HG03108 (cell line): ENCODE results near the gene MMS19.
"Not testable (repeated sequence)": the region's sequence is repeated elsewhere in the genome, so short reads cannot be mapped to it uniquely, and the experiment has no call there.

Source experiments
- ATAC-seq: cut with Tn5 transposase; IDR thresholded peaks from one replicate; pipeline ENCODE4 v1.9.1; 2021; ENCODE audit warnings: moderate library complexity; ENCODE audit not compliant: unreplicated experiment

MMS19 gene

DNA sequence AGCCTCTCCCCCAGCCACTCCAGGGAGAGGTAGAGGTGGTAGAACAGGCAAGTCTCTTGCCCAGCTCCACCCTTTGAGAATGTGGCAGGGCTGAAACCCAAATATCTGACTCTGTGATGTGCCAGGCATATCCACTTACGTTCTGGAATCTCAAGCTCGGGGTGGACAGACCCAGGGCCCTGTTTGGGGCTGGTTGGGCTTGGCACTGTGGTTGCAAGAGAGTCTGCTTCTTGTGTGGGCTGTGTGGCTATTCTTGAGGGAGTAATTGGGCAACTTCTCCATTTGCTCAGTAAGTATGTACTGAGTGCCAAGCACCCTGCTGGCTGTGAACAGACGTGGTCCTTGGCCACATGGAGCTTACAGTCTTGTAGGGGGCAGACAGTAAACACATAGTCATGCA is 5.2 kb upstream of the MMS19 start:
- no peak for ATAC-seq

DNA sequence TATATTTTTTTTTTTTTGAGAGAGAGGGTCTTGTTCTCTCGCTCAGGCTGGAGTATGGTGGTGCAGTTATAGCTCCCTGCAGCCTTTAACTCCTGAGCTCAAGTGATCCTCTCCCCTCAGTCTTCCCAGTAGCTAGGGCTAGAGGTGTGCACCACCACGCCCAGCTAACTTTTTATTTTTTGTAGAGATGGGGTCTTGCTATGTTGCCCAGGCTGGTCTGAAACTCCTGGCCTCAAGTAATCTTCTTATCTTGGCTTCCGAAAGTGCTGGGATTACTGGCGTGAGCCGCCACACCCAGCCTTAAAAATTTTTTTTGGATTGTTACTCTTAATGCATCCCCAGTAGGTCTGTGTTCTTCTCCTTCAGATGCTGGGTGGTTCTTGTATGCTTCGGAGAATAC is 4.7 kb upstream of the MMS19 start:
- no peak for ATAC-seq

DNA sequence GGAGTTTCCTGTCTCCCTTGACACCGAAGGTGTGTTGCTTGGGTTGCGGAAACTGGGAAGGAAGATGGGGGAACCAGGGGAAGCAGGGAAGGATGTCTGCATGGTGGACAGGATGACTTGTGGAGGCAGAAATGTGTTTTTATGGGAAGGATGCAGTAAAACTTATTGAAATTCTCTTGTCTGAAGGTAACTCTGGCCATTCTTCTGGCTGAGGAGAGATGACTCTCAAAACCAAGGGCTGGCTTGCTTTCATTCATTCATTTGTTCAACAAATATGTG is 2.0 kb upstream of the MMS19 start:
- no peak for ATAC-seq

DNA sequence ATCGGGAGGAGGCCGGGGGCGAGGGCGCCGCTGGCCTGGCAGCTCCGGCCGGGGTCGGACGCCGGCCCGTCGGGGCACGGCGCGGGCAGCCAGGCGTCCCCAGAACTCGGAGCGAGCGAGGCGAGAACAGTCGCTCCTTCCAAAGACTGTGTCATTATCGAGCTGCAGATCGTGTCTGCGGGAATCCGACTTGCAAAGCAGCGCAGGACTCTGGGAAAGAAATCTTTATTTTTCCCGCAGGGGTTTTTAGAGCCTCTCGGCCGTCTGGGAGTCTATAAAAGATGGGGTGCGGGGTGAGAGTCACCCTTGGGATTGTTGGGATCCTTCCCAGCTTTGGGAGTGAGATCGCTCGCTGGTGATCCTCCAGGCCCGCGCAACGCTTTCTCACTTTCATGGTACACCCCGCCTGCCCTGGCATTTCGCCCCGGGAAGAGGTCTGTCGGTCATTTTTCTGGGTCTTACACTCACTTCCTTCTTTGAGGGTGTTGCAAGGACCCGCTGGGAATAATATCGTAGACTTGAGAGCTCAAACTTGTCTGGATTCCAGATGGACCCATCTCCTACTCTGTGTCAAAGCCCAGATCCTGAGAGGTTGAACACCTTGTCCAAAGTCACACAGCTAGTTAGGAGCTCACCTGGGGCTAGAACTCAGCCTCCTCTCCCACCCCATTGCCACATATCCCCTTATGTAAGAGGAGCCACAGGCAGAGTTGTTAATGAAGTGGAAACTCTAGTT is 1.5 kb upstream of the MMS19 start:
- ATAC-seq, result no peak

DNA sequence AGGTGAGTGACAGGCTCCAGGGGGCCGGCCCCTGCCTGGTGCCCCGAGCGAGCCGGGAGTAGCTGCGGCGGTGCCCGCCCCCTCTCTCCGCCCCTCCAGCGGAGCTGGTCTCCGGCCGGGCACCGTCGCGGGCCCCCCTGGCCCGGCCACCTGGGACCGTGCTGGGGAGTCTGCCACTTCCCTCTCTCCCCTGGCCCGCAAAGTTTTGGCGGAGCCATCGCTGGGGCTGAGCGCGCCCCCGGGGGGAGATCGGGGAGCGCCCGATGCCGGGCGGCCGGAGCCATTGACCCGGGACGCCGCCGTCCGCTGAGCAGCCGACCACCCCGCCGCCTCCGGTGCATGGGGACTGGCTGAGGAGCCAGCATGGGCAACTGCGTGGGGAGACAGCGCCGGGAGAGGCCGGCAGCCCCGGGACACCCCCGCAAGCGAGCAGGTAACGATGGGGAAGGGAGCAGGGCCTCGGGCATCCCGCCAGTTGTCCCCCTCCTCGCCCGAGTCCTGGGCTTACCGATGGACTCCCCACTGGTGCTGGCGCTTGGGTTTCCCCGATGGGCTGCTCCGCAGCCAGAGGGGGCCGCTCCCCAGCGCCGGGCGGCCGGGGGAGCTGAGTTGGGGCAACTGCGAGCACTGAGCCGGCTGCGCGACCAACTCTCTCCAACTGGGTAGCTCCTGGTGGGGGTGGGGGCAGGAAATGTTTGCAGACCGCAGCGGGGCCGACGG is 779 bp upstream of the MMS19 start, which contains the start of gene UBTD1:
TSS of gene UBTD1 (plus strand) at position 84 of the 720 bp plus-strand sequence. CDS start at position 364, 280 bp downstream.
- ATAC-seq, result peak; percentile 6

DNA sequence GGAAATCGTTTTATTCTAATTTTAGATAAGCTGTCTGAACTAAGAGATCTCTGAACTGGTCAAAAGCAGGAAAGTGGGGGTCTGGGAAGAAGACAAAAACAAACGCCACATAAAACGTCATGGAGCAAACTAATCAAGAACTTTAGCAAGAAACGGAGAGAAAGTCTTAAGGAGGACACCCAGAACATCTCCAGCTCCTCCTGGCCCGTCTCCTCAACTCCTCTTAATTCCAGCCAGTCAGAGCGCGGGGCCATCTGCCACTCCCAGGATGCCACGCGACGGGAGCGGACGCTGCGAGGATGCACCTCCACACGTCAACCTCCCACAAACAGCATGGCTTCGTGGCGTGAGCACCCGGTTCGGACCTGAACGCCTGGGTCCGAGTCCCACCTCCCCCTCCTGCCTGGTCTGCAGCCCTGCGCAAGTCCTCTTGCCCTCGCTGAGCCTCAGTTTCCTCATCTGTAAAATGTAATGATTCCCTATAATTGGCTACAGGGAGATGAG is 598 bp downstream of the MMS19 start:
- no peak for ATAC-seq

DNA sequence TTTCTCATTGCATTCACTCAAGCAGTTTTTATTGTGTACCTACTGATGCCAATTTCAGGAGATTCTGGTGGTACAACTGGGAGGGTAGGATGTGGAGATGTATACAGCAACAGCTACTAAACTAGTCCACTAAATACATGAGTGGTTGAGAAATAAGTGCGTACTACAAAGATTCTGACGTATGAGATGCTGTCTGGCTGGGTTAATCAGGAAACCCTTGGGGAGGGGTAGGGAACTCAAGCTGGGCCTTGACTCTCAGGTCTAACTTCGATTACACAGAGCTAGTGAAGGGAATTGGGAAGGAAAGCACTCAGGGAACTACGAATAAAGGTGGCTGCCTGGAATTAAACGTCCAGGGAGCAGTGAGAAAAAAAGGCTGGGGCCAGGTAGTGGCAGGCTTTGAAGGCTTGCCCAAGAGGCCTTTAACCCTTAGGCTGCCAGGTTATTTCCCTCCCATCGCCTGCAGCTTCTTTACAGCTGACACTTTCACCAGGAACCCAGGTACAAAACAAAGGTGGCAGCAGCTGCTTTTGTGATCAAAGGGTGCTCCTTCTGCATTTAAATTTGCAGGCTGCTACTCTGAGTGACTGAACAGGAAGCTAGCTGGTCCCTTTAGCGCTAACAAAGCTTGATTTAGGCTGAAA is 3.2 kb downstream of the MMS19 start:
- ATAC-seq, result no peak

DNA sequence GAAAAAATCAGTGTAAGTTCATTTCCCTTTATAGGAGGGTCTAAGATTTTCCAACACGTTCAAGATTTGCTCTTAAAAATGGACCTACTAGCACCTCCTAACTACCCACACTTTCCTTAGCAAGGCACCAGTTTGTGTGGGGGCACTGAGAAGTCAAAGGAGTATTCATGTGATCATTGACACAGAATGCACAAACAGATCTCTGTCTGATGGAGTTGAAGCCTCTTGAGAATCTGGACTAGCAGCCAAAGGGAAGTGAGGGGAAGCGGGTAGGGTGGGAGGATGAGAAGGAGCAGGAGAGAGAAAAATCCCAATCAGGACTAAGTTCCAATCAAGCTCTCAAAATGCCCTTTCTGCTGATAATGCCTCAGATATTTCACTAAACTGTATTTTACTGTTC is 4.1 kb downstream of the MMS19 start:
- no peak for ATAC-seq

DNA sequence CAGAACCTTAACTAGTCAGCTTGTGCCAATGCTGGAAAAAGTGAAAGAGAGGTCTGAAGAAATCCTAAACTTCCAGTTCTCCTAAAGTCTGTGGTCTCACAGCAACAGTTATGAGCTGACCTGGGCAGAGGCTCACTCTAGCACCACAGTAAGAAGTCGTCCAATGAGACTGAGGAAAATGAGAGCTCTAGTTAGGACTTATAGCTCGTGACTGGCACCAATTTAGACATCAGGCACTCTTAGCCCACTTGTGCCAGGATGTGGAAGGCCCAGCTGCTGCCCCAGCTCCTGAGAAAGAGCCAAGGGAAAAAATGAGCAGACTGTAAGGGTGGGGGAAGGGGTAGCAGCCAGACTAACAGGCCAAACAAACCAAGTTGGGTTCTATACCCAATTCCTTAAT is 7.6 kb downstream of the MMS19 start:
- no peak for ATAC-seq

DNA sequence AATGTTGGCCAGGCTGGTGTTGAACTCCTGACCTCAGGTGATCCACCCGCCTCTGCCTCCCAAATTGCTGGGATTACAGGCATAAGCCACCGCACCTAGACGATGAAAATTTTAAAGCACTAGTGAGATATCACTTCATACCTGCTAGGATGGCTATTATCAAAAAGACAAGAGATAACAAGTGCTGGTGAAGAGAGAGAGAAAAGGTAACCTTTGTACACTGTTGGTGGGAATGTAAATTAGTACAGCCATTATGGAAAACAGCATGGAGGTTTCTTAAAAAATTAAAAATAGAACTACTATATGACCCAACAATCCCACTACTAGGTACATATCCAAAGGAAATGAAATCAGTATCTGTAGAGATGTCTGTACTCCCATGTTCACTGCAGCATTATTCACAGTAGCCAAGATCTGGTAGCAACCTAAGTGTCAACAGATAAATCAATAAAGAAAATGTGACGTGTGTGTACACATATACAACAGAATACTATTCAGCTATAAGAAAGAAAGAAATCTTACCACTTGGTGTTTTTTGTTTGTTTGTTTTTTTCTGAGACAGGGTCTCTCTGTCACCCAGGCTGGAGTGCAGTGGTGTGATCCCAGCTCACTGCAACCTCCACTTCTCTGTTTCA is 12.5 kb downstream of the MMS19 start:
- no peak for ATAC-seq

DNA sequence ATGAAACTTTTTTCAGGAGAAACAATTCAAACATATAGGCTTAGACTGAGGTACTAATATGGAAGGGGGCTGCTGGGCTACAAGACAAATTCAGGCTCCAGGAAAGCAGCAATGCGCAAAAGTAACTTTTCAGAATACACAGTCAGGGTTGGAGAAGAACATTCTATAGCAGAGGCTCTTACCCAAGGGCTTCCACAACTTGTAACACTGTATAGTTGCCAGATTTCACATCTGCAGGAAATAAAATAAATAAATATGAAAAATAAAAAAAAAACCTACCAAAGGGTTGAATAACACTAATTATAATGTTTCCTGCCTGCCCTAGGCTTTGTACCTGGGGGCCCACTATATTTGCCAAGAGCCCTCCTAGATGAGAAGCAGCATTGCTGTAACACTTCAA is 14.3 kb downstream of the MMS19 start:
- ATAC-seq, result no peak

DNA sequence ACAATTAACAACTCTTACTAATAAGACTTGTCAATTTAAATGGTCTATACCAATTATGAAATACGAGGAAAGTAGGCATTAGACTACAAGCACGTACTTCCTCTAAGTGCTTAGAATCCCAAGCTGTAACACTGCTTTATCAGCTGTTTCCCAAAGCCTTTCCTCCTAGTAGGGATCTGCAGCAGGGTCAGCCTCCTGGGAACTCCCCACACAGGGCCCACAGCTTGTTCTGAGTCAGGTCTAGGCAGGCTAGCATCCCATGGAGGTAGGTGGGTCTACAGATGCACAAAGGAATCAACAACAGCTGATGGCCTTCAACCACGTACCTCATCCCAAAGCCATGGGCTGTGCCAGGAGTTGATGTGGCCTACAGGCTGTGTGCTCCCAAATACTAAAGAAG is 14.7 kb downstream of the MMS19 start:
- ATAC-seq, result no peak

DNA sequence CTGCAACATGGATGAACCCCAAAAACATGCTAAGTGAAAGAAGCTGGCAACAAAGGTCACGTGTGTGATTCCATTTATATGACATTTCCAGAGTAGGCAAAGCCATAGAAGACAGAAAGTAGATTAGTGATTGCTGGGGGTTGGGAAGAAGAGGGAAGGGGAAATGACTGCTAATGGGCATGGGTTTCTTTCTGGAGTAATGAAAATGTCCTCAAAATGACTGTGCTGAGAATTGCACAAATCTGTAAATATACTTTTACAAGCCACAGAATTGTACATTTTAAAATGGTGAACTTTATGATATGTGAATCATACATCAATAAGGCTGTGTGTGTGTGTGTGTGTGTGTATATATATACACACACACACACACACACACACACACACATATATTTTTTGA is 15.8 kb downstream of the MMS19 start:
- no peak for ATAC-seq

DNA sequence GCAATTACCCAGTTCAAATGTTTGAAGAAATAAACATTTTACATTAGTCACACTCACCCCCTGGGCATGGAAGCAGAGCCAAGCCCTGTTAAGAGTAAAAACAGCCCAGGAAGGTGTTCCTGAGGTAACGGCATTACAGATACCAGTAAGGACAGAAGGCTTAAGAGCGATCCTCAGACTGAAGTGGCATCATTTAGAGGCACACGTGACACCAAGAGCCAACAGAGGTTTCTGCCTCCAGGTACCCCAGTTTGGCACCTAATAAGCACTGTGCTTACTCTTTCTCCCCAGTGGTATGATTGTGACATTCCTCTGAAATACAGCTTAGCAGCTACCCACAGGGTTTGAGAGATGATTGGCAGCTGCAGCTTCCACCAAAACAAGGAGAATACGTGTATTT is 17.2 kb downstream of the MMS19 start:
- no peak for ATAC-seq

DNA sequence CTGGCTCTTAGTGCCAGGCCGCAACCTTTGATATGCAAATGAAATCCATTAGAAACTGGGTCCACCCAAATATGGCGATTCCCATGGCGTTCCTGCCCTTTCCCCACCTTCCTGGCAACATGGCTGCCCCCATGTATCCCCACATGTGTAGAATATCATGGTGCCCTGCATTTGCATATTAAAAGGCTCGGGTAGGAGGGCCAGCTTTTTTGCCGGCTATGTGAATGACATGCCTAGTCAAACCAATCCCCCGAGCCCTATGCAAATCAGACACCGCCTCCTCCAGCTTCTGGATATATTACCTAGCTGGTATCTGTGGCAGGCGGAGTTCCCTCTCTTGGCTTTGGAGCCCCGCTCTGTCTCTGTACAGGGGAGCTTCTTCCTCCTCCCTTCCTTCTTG is 18.3 kb downstream of the MMS19 start:
- no peak for ATAC-seq

DNA sequence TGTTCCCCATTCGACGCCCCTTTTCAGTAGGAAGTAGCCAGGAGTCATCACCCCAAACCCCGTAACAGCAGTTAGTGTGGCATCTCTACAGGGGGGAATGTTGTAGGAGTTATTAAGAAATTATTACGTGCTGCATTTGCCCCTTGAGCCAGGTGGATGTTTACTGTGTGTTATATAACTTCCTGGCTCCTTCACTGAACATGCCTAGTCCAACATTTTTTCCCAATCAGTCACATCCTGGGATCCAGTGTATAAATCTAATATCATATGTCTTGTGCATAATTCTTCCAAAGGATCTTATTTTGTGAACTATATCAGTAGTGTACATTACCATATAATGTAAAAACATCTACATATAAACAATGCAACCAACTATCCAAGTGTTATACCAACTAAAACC is 18.8 kb downstream of the MMS19 start:
- ATAC-seq, result not testable (repeated sequence)

DNA sequence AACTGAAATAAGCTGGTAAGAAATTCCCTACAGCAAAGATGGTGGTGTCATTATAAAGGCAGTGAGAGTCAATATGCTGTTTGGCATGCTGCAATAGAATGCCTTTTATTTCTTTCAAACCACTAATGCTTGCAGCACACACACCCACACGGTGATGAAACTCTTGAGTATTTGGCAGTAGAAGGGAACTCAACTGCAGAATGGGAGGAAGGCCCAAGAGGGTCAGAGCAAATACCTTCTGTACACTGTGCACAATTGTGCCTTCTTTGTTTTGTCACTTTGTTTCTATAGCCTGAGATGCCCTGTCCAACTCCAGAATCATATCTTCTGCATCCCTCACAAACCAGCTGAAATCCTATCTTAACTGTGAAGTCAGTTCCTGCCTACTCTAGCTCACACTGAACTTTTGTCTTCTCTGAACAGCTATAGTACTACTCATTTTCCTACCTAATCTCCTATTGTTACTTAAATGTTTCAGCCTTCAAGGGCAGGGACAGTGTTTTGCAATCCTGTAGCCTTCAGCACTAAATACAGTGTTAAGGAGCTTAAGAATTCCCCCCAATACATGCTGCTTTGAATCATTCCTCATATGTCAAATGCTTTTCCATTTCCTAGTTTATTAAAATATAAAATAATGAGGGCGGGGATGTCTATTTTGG is 22.2 kb downstream of the MMS19 start:
- ATAC-seq, result no peak

DNA sequence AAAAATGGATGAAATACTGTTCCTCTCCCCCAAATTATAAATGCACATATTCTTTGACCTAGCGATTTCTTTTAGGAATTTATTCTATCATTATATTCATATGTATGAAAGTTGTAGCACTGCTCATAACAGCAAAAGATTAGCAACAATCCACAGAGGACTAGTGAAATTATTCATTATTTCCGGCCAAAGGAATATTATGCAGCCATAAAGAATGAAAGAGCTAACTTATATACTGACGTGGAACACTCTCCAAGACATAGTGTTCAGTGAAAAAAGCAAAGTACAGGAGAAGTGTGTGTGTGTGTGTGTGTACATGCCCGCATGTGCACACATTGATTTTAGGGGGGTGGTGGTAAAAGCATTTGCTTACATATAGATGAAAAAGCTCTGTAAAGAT is 23.3 kb downstream of the MMS19 start:
- ATAC-seq, result no peak

DNA sequence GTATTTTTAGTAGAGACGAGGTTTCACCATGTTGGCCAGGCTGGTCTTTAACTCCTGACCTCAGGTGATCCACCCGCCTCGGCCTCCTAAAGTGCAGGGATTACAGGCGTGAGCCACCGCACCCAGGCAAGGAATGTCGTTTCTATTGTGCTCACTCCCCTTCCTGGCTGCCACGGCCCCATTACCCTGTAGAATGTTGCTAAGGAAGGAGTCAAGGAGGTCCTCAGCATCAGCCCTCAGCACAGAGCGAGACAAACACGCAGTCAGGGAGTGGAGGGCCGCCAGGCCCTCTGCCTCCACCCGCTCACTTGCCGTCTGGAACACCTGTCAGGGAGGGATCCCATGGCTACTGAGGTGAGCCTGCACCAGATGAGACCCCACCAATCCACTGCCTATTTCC is 29.4 kb downstream of the MMS19 start:
- not testable (repeated sequence) for ATAC-seq

DNA sequence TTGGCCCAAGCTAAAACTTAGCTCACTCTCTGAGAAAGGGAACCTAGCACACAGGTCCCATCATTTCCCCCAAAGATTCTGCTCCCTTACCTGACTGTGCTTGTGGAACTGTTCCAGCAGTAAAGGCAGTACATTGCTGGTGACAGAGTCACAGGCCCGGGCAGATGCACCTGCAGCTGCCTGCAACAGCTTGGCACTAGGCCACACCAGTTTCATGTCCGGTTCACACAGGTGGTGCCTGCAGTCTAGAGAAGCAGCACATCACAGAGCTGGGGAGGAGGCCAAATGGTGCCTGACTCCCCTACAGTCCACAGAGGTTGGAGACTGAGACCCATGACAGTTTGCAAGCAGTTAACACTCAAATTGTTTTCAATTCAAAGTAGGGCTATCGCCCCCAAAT is 30.1 kb downstream of the MMS19 start:
- ATAC-seq, result no peak

DNA sequence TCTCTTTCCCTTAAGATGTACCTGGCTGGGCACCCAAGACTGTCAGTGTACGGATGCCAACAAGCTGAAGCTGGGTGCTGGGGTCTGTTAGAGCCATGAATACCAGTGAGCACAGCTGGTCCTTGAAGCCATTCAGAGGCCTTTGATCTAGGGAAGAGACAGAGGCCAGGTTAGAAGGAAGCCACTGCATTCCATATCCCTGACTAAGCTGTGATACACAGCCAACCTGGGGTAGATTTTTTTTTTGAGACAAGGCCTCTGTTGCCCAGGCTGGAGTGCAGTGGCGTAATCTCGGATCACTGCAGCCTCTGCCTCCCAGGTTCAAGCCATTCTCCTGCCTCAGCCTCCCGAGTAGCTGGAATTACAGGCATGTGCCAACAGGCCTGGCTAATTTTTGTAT is 31.5 kb downstream of the MMS19 start:
- no peak for ATAC-seq
